Epithelial cell of proximal tubule (primary cell): ENCODE results near the gene DNAJC15. TPM values are rescaled to one million over a fixed set of nuclear protein-coding genes. Genes with fewer than 3 reads are reported as not detected.

Experiments used
- DNase-seq: peaks from one replicate; pipeline ENCODE4 v3.0.0-alpha.2; 2011; ENCODE audit warnings: low read depth
- H3K4me3 ChIP-seq: 2 replicates; pipeline ENCODE4 v1.5.1; 2011; ENCODE audit warnings: low read depth, mild to moderate bottlenecking, low read length
- CTCF ChIP-seq: conservative IDR thresholded peaks from 2 replicates; pipeline ENCODE4 v1.5.1; 2012; ENCODE audit warnings: low read depth, mild to moderate bottlenecking, low read length
- total RNA-seq: library from RNA; depleted of rRNA; stranded (reverse); fragments of >200 nt; gene quantifications from 2 replicates; pipeline ENCODE4 v1.2.3, GENCODE V29; 2015

Gene DNAJC15
- total RNA-seq, 1 donor from 2014 or later, result 37.5 TPM

- no peak for DNase-seq
- TF ChIP-seq CTCF, result no peak
- H3K4me3 ChIP-seq, result no peak overlapping the region
Observed at GRCh38 chr13:43003729-43004128, 19.7 kb upstream of the DNAJC15 start.

GRCh38 chr13:43005460-43006236 lies 17.7 kb upstream of the DNAJC15 start:
- no peak overlapping the region for H3K4me3 ChIP-seq
- no peak for TF ChIP-seq CTCF
- DNase-seq, result no peak

- TF ChIP-seq CTCF, result no peak
- no peak for DNase-seq
Observed at GRCh38 chr13:43006893-43007631, 16.3 kb upstream of the DNAJC15 start.

GRCh38 chr13:43008596-43008995 lies 14.8 kb upstream of the DNAJC15 start:
- H3K4me3 ChIP-seq, result no peak overlapping the region
- no peak for DNase-seq
- no peak for TF ChIP-seq CTCF

More at GRCh38 chr13:43006893-43007631, 16.3 kb upstream of the DNAJC15 start:
- no peak overlapping the region for H3K4me3 ChIP-seq

- DNase-seq, result no peak
- TF ChIP-seq CTCF, result no peak
- H3K4me3 ChIP-seq, result no peak overlapping the region
Observed at GRCh38 chr13:43009506-43009905, 13.9 kb upstream of the DNAJC15 start.

- no peak for TF ChIP-seq CTCF
- no peak for DNase-seq
- H3K4me3 ChIP-seq, result no peak overlapping the region
Observed at GRCh38 chr13:43014162-43014561, 9.2 kb upstream of the DNAJC15 start.
